Mesodermal cell (in vitro differentiated cells): Measurements from ENCODE around the gene ENTHD1.

Experiments used
- H3K27ac ChIP-seq: 2 replicates; pipeline ENCODE4 v1.7.0; 2013; ENCODE audit warnings: mild to moderate bottlenecking, low read depth, low read length, moderate library complexity; ENCODE audit not compliant: severe bottlenecking
- H3K36me3 ChIP-seq: 2 replicates; pipeline ENCODE4 v1.7.1; 2013; ENCODE audit warnings: mild to moderate bottlenecking, low read length, moderate library complexity; ENCODE audit not compliant: control insufficient read depth, insufficient read depth
- H3K4me1 ChIP-seq: one replicate; pipeline ENCODE4 v1.7.1; 2013; ENCODE audit warnings: mild to moderate bottlenecking, low read length; ENCODE audit not compliant: insufficient read depth, control insufficient read depth, poor library complexity, severe bottlenecking
- H3K4me3 ChIP-seq: 2 replicates; pipeline ENCODE4 v1.7.0; 2013; ENCODE audit warnings: low read length, control low read depth, mild to moderate bottlenecking; ENCODE audit not compliant: insufficient read depth, poor library complexity, severe bottlenecking; ENCODE audit errors: extremely low read depth
- H3K9me3 ChIP-seq: 2 replicates; pipeline ENCODE4 v1.7.1; 2013; ENCODE audit warnings: mild to moderate bottlenecking, low read length, moderate library complexity; ENCODE audit not compliant: control insufficient read depth
- WGBS, 2 experiments: methylation state at CpG; one replicate each; pipeline ENCODE4 v1.1.5; 2013; ENCODE audit warnings: missing lambda C conversion rate in 2 of 2; ENCODE audit not compliant: insufficient coverage in 2 of 2; 5-methylcytosine and 5-hydroxymethylcytosine counted together

Gene ENTHD1

GRCh38 chr22:39705386-39705785 lies 188.2 kb downstream of the ENTHD1 start:
- Histone ChIP-seq H3K36me3 (no peaks in the 10 kb centered on the region), H3K4me3 (no peak overlapping the region), H3K27ac (no peak overlapping the region), H3K9me3 (no peaks in the 10 kb centered on the region), H3K4me1 (peaks cover 4% of the 10 kb centered on the region)
- WGBS, 2 experiments = 92 to 97% methylated on average over 10 to 12 of the region's 12 CpGs

- no peaks in the 10 kb centered on the region for H3K36me3 ChIP-seq
- peaks cover 2% of the 10 kb centered on the region for H3K4me1 ChIP-seq
- H3K9me3 ChIP-seq = no peaks in the 10 kb centered on the region
- H3K27ac ChIP-seq = no peak overlapping the region
- WGBS, 2 experiments = 83 to 90% methylated on average over 17 of the region's 17 CpGs
- H3K4me3 ChIP-seq = no peak overlapping the region
Observed at GRCh38 chr22:39703928-39704639, 189.5 kb downstream of the ENTHD1 start.

DNA sequence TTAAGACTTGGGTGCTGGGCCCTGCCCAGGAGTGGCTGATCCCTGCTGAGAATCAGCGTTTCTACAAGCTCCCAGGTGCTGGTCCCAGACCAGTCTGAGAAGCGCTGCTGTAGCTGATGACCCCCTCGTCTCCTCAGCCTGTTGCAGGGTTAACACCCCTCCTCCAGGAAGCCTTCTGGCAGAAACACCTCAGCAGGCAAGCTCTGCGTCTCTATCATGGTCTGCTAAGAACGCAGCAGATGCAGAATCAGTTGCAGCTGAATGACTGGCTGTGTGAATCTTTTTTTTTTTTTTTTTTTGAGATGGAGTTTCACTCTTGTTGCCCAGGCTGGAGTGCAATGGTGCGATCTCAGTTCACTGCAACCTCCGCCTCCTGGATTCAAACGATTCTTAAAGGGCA lies 190.5 kb downstream of the ENTHD1 start:
- no peaks in the 10 kb centered on the region for H3K9me3 ChIP-seq
- H3K4me3 ChIP-seq = no peak overlapping the region
- H3K27ac ChIP-seq = no peak overlapping the region
- 82 to 83% methylated on average over 6 to 8 of the region's 8 CpGs for WGBS, 2 experiments
- H3K4me1 ChIP-seq = no peaks in the 10 kb centered on the region
- no peaks in the 10 kb centered on the region for H3K36me3 ChIP-seq

DNA sequence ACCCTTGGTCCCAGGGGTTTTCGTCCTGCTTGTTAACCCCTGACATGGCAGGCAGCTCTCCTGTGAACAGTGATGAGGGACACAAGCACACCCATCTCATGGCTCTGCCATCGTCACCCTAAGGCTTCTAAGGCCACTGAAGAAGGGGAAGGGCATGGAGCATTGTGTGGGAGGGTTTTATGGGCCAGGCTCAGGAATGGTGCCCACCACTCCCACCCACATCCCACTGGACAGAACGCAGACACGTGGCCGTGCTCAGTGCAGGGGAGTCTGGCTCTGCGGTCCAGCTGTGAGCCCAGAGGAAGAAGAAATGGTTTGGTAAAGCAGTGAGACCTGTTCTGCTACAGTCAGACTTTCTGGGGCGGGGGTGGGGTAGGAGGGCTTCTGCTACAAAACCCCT lies 193.0 kb downstream of the ENTHD1 start:
- Histone ChIP-seq H3K27ac (no peak overlapping the region), H3K4me1 (no peaks in the 10 kb centered on the region), H3K9me3 (no peaks in the 10 kb centered on the region), H3K36me3 (no peaks in the 10 kb centered on the region), H3K4me3 (no peak overlapping the region)
- 92% methylated on average over 5 of the region's 7 CpGs; no CpG with 5 or more reads in 1 of the 2 experiments for WGBS, 2 experiments

DNA sequence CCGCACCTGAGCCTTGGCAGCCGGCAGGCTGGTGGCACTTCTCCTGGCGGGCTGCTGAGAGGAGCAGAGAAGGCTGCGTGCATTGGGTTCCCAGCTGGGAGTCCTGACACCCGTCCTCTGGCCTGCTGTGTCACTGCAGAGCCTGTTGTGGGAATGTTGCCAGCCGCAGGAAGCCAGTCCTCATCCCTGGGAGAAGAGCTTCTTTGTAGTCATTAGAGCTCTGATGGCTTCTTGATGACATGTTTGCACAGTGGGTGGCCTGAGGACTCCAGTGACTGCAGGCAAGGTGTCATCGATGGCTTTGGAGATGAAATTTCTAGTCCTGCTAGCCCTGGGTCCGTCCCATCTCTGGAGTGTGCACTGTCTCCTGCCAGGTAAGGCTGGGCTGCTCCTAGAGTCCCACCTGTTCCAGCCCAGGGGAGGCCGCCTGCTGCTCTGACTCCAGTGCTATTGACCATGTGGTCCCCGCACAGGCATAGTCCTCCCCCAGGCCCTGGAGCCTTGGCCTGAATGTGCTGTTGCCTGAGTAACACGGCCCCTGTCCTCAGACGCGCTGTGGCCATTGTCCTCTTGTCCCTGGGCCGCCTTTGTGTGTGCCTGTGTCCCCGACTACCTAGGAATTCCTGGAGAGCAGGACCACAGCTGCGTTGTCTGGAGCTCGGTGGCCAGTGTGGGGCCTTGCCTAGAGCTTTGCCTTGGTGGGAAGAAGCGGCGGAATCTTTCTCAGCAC lies 193.8 kb downstream of the ENTHD1 start:
- Histone ChIP-seq H3K4me3 (no peak overlapping the region), H3K4me1 (no peaks in the 10 kb centered on the region), H3K27ac (no peak overlapping the region), H3K9me3 (no peaks in the 10 kb centered on the region), H3K36me3 (no peaks in the 10 kb centered on the region)
- 84 to 88% methylated on average over 19 of the region's 19 CpGs for WGBS, 2 experiments

DNA sequence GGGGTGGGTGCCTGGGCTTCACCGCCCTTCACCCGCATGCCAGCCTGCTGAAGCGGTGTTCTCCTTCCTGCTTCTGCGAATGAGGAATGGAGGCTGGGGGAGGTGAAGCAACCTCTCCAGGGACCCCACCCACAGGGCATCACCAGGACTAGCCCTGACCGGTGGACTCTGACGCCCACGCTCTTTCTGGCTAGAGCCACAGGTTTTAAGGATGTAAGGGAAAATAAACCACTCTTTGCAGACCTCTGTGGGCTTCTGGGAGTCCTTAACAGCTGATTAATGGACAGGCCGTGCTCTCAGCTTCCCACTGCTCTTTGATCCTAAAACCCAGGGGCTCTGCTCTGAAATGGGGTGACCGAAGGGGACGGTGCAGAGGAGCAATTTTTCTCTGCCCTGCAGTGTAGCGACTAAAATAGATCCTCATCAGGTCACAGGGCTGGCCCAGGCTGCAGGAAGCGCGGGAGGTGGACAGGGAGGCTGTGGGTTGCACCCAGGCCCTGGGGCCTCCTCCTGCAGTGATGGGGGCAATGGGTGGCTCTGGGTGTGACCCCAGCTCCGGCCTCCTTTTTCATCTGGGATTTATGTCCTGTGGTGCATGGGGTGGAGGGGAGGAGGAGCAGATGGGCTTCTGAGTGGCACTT lies 195.7 kb downstream of the ENTHD1 start:
- Histone ChIP-seq H3K27ac (no peak overlapping the region), H3K4me3 (no peak overlapping the region), H3K4me1 (peaks cover 4% of the 10 kb centered on the region), H3K9me3 (no peaks in the 10 kb centered on the region), H3K36me3 (no peaks in the 10 kb centered on the region)
- WGBS, 2 experiments = 91 to 94% methylated on average over 10 to 11 of the region's 14 CpGs

DNA sequence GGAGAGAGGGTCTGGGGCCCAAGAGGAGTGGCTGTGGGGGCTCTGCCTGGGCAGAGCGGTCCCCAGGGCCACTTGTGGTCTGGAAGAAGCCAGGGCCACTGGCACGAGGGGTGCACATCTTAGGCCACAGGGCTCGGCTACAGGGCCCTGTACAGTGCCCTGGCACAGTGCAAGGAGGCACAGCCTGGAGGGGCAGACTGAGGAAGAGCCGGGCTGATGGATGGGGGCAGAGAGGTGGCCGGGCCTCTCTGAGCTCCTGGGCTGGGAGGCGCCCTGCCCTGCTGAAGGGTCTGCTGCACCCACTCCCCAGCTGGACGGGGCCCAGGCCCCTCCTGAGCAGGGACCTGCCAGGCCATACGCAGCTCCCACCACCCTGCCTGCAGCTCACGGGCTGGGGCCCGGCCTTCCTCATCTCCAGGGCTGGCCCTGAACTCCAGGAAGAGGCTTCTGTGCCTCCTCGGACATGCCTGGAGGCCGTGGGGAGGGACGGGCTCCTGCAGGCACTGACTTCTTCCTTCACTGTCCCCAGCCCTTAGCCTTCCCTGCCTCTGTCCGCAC lies 199.5 kb downstream of the ENTHD1 start:
- no peaks in the 10 kb centered on the region for H3K9me3 ChIP-seq
- H3K4me1 ChIP-seq = peaks cover 4% of the 10 kb centered on the region
- WGBS, 2 experiments = 80 to 83% methylated on average over 12 to 14 of the region's 14 CpGs
- H3K27ac ChIP-seq = no peak overlapping the region
- H3K4me3 ChIP-seq = no peak overlapping the region
- no peaks in the 10 kb centered on the region for H3K36me3 ChIP-seq
